NB4 (cell line): ENCODE measurements around the gene TERC.
A peak's percentile ranks its signal among the peaks of the same experiment; 100 is the strongest.
"Not testable (repeated sequence)": the region's sequence is repeated elsewhere in the genome, so short reads cannot be mapped to it uniquely, and the experiment has no call there.

ENCODE experiments used
- DNase-seq: peaks from one replicate; pipeline ENCODE4 v3.0.0; 2010; ENCODE audit warnings: low read depth
- H3K4me3 ChIP-seq: one replicate; pipeline ENCODE4 v1.5.1; 2011; ENCODE audit warnings: mild to moderate bottlenecking, low read depth, low read length, moderate library complexity
- CTCF ChIP-seq: IDR thresholded peaks from one replicate; pipeline ENCODE4 v1.5.1; 2012; ENCODE audit warnings: low read depth, low read length
- MAX ChIP-seq: IDR thresholded peaks from 2 replicates; pipeline ENCODE4 v1.6.1; 2011; ENCODE audit warnings: low read depth, low read length
- MYC ChIP-seq: IDR thresholded peaks from 2 replicates; pipeline ENCODE4 v1.6.1; 2011; ENCODE audit warnings: low read depth, low read length
- POLR2A ChIP-seq: IDR thresholded peaks from 2 replicates; pipeline ENCODE4 v1.6.1; 2011; ENCODE audit warnings: mild to moderate bottlenecking; ENCODE audit not compliant: insufficient read length; ENCODE audit errors: extremely low read depth

TERC gene

DNA sequence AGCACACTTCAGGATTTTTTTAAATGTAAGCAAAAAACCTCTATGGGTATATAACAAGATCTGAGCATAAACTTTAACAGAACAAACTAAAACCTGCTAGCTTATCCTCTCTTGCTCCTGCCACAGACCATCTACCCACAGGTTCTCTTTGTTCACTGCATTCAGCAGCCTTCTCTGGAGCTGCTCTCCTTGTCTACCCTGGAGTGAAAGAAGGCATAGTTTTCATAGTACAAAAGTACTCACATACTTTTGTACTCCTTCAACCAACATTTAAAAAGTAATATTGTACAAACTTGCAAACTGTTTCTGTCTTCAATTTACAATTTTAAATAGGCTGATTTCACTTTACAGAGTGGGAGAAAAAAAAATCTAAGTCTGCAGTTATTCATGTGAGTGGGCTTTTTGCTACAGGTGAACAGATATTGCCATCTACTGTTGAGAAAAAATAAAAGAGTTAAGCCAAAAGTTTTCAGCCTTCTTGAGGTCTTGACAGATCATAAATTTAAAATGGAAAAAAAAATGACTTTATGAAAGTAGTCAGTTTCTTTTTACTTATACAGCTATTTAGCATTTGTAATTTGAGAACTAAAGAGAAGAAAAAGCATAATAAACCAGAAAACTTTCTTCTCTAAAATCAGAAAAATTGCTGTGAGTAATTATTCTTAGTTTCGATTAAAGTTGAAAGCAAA is 20.4 kb downstream of the TERC start:
- TF ChIP-seq MYC (no peak), CTCF (no peak), MAX (no peak), POLR2A (no peak)
- no peak overlapping the region for H3K4me3 ChIP-seq
- DNase-seq = peak; percentile 15

DNA sequence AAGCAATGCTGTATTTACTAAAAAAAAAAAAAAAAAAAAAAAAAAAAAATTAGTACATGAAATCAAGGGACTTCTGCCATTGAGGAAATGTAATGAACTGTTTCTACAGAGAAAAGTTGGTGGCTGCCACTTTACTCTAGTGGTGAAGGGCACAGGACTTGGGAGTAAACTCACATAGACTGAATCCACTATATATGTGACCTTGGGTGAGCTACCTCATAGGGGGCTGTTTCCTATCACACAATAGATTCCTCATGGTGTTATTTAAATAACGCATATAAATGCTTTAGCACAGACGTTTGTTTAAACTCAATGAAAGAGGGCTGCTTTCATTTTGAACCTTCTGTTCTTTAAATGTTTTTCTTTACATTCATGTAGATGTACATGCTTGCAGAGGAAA is 25.8 kb downstream of the TERC start:
- no peak overlapping the region for H3K4me3 ChIP-seq
- no peak for TF ChIP-seq MAX
- TF ChIP-seq CTCF = no peak
- TF ChIP-seq MYC = no peak
- TF ChIP-seq POLR2A = no peak
- DNase-seq = no peak

GRCh38 chr3:169731857-169732256 is 33.0 kb downstream of the TERC start:
- H3K4me3 ChIP-seq, DNase-seq: not testable (repeated sequence)

GRCh38 chr3:169722724-169723123 is 42.1 kb downstream of the TERC start:
- no peak for TF ChIP-seq POLR2A
- TF ChIP-seq CTCF = no peak
- TF ChIP-seq MYC = no peak
- TF ChIP-seq MAX = no peak
- H3K4me3 ChIP-seq = no peak overlapping the region
- DNase-seq = no peak

- not testable (repeated sequence) for DNase-seq, H3K4me3 ChIP-seq
Observed at GRCh38 chr3:169718415-169718814, 46.4 kb downstream of the TERC start.
